Body of pancreas (tissue), 4 donors: ENCODE results near the gene ZG16. TPM values are rescaled to one million over a fixed set of nuclear protein-coding genes. Genes with fewer than 3 reads are reported as not detected.
"Not testable (repeated sequence)": the region's sequence is repeated elsewhere in the genome, so short reads cannot be mapped to it uniquely, and the experiment has no call there.

Experiments
- ATAC-seq: fragments of 150-250 bp; one replicate; pipeline ENCODE4 v1.9.1; 2016
- DNase-seq, 4 donors: peaks; one replicate each; pipeline ENCODE4 v3.0.0-alpha.2; 2019
- H3K27ac ChIP-seq, 4 donors: fragments of 200-600 bp; sonication (generic); 1 replicate in 3 of 4; 2 replicates in 1 of 4; pipeline versions ENCODE4 v1.5.1 to v1.6.1; 2016 to 2019; ENCODE audit warnings: mild to moderate bottlenecking in 1 of 4, mixed read lengths in 1 of 4, moderate library complexity in 1 of 4
- H3K27me3 ChIP-seq, 2 donors: fragments of 200-600 bp; sonication (generic); one replicate each; pipeline ENCODE4 v1.6.0; 2016; ENCODE audit warnings: mild to moderate bottlenecking in 1 of 2
- H3K36me3 ChIP-seq, 2 donors: fragments of 200-600 bp; sonication (generic); replicated peaks in 1 of 2; 2 replicates each; pipeline ENCODE4 v1.5.1; 2016; ENCODE audit warnings: low read depth in 2 of 2; ENCODE audit not compliant: insufficient read depth in 1 of 2
- H3K4me1 ChIP-seq: fragments of 200-600 bp; sonication (generic); one replicate; pipeline ENCODE4 v1.6.0; 2016
- H3K4me3 ChIP-seq, 2 donors: fragments of 200-600 bp; sonication (generic); 1 replicate in 1 of 2; 2 replicates in 1 of 2; pipeline ENCODE4 v1.5.1; 2016 to 2019
- H3K9me3 ChIP-seq, 3 donors: fragments of 200-600 bp; sonication (generic); 1 replicate in 2 of 3; 2 replicates in 1 of 3; pipeline ENCODE4 v1.5.1; 2016
- POLR2A ChIP-seq, 3 donors: fragments of 450-650 bp; IDR thresholded peaks; one replicate each; pipeline ENCODE4 v1.6.1; 2016; ENCODE audit warnings: antibody characterized with exemption in 3 of 3, mild to moderate bottlenecking in 2 of 3
- WGBS, 2 donors: methylation state at CpG; one replicate each; pipeline ENCODE4 v1.1.5; 2017; 5-methylcytosine and 5-hydroxymethylcytosine counted together
- intact Hi-C: fragments of 100-400 bp; cut with DNase I; formaldehyde crosslinking; loops from one replicate; pipeline ENCODE4 v1.15.1; 2023
- total RNA-seq, 2 donors: library from RNA; depleted of rRNA; stranded (reverse); fragments of >200 nt; gene quantifications; one replicate each; pipeline ENCODE4 v1.1.0, GENCODE V29; 2016
- TF ChIP-seq, protein P1 (sequence below), 7 experiments: fragments of 450-650 bp in 4 of 7; fragments of 200-600 bp in 3 of 7; sonication (generic) in 3 of 7; IDR thresholded peaks; one replicate each; pipeline ENCODE4 v1.5.1; 2016 to 2019; ENCODE audit warnings: antibody characterized with exemption in 7 of 7

The ZG16 gene
- total RNA-seq, 2 donors from 2014 or later: 0.26 to 0.99 TPM

DNA sequence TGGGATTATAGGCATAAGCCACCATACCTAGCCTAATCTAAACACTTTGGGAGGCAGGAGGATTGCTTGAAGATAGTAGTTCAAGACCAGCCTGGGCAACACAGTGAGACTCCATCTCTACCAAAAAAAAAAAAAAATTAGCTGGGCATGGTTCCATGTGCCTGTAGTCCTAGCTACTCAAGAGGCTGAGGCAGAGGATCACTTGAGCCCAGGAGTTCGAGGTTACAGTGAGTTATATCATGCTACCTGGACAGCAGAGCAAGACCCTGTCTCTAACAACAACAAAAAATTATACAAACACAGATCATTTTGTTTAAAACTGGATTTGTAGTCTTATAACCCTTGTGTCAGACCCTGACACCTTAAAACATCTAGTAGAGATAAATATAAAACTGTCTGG, 24.5 kb upstream of the ZG16 start:
- DNase-seq: no peak
- TF ChIP-seq POLR2A (IDR thresholded peaks at IDR 0.05): no peak
- TF ChIP-seq, protein P1, sequence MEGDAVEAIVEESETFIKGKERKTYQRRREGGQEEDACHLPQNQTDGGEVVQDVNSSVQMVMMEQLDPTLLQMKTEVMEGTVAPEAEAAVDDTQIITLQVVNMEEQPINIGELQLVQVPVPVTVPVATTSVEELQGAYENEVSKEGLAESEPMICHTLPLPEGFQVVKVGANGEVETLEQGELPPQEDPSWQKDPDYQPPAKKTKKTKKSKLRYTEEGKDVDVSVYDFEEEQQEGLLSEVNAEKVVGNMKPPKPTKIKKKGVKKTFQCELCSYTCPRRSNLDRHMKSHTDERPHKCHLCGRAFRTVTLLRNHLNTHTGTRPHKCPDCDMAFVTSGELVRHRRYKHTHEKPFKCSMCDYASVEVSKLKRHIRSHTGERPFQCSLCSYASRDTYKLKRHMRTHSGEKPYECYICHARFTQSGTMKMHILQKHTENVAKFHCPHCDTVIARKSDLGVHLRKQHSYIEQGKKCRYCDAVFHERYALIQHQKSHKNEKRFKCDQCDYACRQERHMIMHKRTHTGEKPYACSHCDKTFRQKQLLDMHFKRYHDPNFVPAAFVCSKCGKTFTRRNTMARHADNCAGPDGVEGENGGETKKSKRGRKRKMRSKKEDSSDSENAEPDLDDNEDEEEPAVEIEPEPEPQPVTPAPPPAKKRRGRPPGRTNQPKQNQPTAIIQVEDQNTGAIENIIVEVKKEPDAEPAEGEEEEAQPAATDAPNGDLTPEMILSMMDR (IDR thresholded peaks at IDR 0.05): no peak
- Histone ChIP-seq H3K4me1 (peaks cover 6% of the 10 kb centered on the region), H3K9me3 (no peaks in the 10 kb centered on the region), H3K36me3 (no peaks in the 10 kb centered on the region), H3K27ac (no peak overlapping the region), H3K4me3 (no peak overlapping the region), H3K27me3 (no peaks in the 10 kb centered on the region)
- intact Hi-C loops: no loop called here
- 79 to 87% methylated on average over 1 of the region's 1 CpG for WGBS, 2 donors
- ATAC-seq: no peak

DNA sequence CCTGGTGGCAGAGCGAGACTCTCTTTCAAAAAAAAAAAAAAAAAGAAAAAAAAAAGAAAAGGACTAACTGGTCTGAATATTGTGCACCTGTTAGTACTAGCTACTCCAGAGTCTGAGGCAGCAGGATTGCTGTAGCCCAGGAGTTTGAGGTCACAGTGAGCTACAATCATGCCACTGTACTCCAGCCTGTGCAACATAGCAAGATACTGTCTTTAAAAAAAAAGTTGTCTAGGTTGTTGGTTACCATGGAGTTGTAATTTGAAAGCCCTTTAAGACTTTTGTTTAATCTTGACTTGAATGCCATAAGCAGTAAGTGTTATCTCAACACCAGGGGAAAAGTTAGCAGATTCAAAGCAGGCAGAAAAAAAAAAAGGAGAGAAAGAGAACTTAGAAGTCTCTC, 21.4 kb upstream of the ZG16 start:
- H3K36me3 ChIP-seq: no peaks in the 10 kb centered on the region
- no peak overlapping the region for H3K27ac ChIP-seq
- no peak overlapping the region for H3K4me3 ChIP-seq
- H3K4me1 ChIP-seq: peaks cover 6% of the 10 kb centered on the region
- intact Hi-C loops: no loop called here
- peak; percentile 69 for ATAC-seq
- no peak for TF ChIP-seq POLR2A (IDR thresholded peaks at IDR 0.05)
- TF ChIP-seq, protein P1 (IDR thresholded peaks at IDR 0.05): no peak
- no peaks in the 10 kb centered on the region for H3K9me3 ChIP-seq
- H3K27me3 ChIP-seq: no peaks in the 10 kb centered on the region
- DNase-seq: no peak
- WGBS, 2 donors: 29 to 43% methylated on average over 1 of the region's 1 CpG

DNA sequence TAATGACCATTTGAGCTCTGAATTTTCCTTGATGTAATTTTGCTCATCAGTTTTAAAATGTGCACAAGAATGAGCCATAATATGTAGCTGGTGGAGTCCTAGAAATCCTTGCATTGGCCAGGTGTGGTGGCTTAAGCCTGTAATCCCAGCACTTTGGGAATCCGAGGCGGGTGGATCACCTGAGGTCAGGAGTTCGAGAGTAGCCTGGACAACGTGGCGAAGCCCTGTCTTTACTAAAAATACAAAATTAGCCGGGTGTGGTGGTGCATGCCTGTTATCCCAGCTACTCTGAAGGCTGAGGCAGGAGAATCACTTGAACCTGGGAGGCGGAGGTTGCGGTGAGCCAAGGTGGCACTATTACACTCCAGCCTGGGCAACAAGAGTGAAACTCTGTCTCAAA, 21.0 kb upstream of the ZG16 start:
- H3K9me3 ChIP-seq, H3K27me3 ChIP-seq, H3K36me3 ChIP-seq, H3K4me3 ChIP-seq, ATAC-seq, H3K4me1 ChIP-seq, DNase-seq, intact Hi-C loops, H3K27ac ChIP-seq: not testable (repeated sequence)
- WGBS, 2 donors: 66 to 71% methylated on average over 8 of the region's 8 CpGs

DNA sequence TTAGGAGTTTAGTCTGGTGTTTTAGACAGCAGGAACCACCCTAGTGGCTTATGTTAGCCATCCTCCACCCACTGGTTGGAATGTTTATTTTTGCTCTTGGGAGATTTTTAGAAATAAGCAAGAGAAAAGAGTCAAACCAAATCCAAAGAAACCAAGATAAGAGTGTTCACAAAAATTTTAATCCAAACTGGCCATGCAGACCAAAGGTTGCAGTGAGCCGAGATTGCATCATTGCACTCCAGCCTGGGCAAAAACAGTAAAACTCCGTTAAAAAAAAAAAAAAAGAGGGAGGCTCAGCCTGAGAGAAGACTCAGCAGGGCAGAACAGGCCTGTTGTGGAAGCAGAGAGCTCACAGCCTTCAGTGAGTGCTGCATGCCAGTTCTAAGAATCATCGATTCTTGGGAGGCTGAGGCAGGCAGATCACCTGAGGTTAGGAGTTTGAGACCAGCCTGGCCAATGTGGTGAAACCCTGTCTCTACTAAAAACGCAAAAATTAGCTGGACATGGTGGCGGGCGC, 20.0 kb upstream of the ZG16 start:
- ATAC-seq (no peak), DNase-seq (no peak)
- intact Hi-C loops: no loop called here

DNA sequence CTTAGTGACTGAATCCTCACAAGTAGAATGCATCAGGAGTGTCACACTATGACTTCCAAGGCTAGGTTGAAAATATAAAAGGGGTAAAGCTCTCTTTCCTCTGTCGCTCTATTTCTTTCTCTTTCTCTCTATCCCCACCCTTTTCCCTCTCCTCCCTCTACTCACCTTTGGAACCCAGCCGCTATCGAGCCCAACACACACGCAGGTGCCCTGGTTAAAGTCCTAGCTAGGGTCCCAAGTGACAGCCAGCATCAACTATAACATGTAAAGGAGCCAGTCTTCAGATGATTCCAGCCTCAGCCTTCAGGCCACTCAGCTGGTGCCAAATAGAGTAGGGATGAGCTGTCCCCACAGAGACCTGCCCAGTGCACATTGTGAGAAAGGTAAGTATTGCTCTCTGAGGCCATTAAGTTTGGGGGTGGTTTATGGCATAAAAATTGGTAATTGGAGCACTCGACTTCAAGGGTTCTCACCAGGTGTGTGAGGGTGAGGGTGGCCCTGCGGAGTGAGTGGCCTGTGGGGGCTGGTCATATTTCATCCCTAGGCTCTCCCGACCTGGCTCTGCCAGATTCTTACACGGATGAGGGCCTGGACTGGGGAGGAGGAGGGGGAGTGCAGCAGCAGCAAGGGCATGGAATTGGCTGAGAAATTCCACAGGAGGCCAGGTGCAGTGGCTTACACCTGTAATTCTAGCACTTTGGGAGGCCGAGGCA, 17.3 kb upstream of the ZG16 start:
- ATAC-seq (no peak), DNase-seq (no peak)
- no peak overlapping the region for H3K27ac ChIP-seq
- H3K9me3 ChIP-seq: no peaks in the 10 kb centered on the region
- H3K4me3 ChIP-seq: no peak overlapping the region
- no peaks in the 10 kb centered on the region for H3K36me3 ChIP-seq
- intact Hi-C loops: no loop called here
- no peak for TF ChIP-seq POLR2A (IDR thresholded peaks at IDR 0.05)
- TF ChIP-seq, protein P1 (IDR thresholded peaks at IDR 0.05): no peak
- no peaks in the 10 kb centered on the region for H3K27me3 ChIP-seq
- peaks cover 20% of the 10 kb centered on the region for H3K4me1 ChIP-seq
- 83 to 87% methylated on average over 9 of the region's 9 CpGs for WGBS, 2 donors

More for the DNA sequence above, 20.0 kb upstream of the ZG16 start:
- Histone ChIP-seq H3K9me3 (no peaks in the 10 kb centered on the region), H3K4me1 (peaks cover 6% of the 10 kb centered on the region), H3K36me3 (no peaks in the 10 kb centered on the region), H3K4me3 (no peak overlapping the region), H3K27ac (no peak overlapping the region), H3K27me3 (no peaks in the 10 kb centered on the region)
- TF ChIP-seq POLR2A (IDR thresholded peaks at IDR 0.05): no peak
- TF ChIP-seq, protein P1 (IDR thresholded peaks at IDR 0.05): peak in 1 of 7 experiments; percentile 3
- 65 to 71% methylated on average over 6 of the region's 6 CpGs for WGBS, 2 donors

DNA sequence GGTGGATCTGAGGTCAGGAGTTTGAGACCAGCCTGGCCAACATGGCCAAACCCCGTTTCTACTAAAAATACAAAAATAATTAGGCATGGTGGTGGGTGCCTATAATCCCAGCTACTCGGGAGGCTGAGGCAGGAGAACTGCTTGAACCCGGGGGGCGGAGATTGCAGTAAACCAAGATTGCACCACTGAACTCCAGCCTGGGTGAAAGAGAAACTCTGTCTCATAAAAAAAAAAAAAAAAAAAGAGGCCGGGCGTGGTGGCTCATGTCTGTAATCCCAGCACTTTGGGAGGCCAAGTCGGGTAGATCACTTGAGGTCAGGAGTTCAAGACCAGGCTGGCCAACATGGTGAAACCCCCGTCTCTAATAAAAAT, 16.8 kb upstream of the ZG16 start:
- H3K36me3 ChIP-seq, H3K4me3 ChIP-seq, DNase-seq, H3K9me3 ChIP-seq, ATAC-seq, H3K27ac ChIP-seq, H3K27me3 ChIP-seq, intact Hi-C loops: not testable (repeated sequence)
- whole genome bisulfite sequencing, 2 donors: 86 to 88% methylated on average over 8 of the region's 8 CpGs
- H3K4me1 ChIP-seq: peaks cover 25% of the 10 kb centered on the region
